Osteoblast (primary cell): ENCODE measurements around the gene ATPAF2. TPM values are rescaled to one million over a fixed set of nuclear protein-coding genes. Genes with fewer than 3 reads are reported as not detected.
A peak's percentile ranks its signal among the peaks of the same experiment; 100 is the strongest.

Source experiments
- DNase-seq: peaks from one replicate; pipeline ENCODE4 v3.0.0; 2011; ENCODE audit warnings: low spot score, mixed read lengths; ENCODE audit not compliant: insufficient read length; ENCODE audit errors: missing footprints
- H2AFZ ChIP-seq: 2 replicates; pipeline ENCODE4 v1.6.0; 2011; ENCODE audit warnings: mild to moderate bottlenecking, low read length
- H3K27ac ChIP-seq: 2 replicates; pipeline ENCODE4 v1.5.1; 2011; ENCODE audit warnings: mild to moderate bottlenecking, low read depth, low read length, moderate library complexity
- H3K27me3 ChIP-seq: 2 replicates; pipeline ENCODE4 v1.6.0; 2012; ENCODE audit warnings: mild to moderate bottlenecking, control low read depth, inconsistent platforms, low read length, moderate library complexity; ENCODE audit not compliant: insufficient read depth
- H3K36me3 ChIP-seq: 2 replicates; pipeline ENCODE4 v1.5.1; 2011; ENCODE audit warnings: mild to moderate bottlenecking, low read length, control low read depth, moderate library complexity; ENCODE audit not compliant: insufficient read depth
- H3K4me1 ChIP-seq: 2 replicates; pipeline ENCODE4 v1.5.1; 2011; ENCODE audit warnings: mild to moderate bottlenecking, low read length, control low read depth, moderate library complexity; ENCODE audit not compliant: insufficient read depth
- H3K4me2 ChIP-seq: 2 replicates; pipeline ENCODE4 v1.6.0; 2011; ENCODE audit warnings: mild to moderate bottlenecking, low read length; ENCODE audit not compliant: insufficient read depth
- H3K4me3 ChIP-seq: fragments of 200-600 bp; sonication (generic); 3 replicates; pipeline ENCODE4 v1.5.1; 2012; ENCODE audit warnings: mild to moderate bottlenecking, low read length, inconsistent platforms; ENCODE audit not compliant: insufficient read depth
- H3K79me2 ChIP-seq: 2 replicates; pipeline ENCODE4 v1.6.0; 2012; ENCODE audit warnings: mild to moderate bottlenecking, low read length, control low read depth, inconsistent platforms; ENCODE audit not compliant: insufficient read depth
- H3K9me3 ChIP-seq: 2 replicates; pipeline ENCODE4 v1.5.1; 2011; ENCODE audit warnings: low read depth, low read length, control low read depth
- H4K20me1 ChIP-seq: 2 replicates; pipeline ENCODE4 v1.6.0; 2012; ENCODE audit warnings: mild to moderate bottlenecking, low read length, control low read depth; ENCODE audit not compliant: insufficient read depth
- CTCF ChIP-seq: IDR thresholded peaks from 2 replicates; pipeline ENCODE4 v1.5.1; 2011; ENCODE audit warnings: mild to moderate bottlenecking, low read depth, low read length, moderate library complexity; ENCODE audit errors: extremely low read depth
- total RNA-seq: library from RNA; depleted of rRNA; stranded (reverse); fragments of >200 nt; gene quantifications from 2 replicates; pipeline ENCODE4 v1.2.3, GENCODE V29; 2012

The ATPAF2 gene
- total RNA-seq, 1 donor = 20.3 TPM

- H3K36me3 ChIP-seq = no peaks in the 10 kb centered on the region
- H3K79me2 ChIP-seq = no peaks in the 10 kb centered on the region
- no peaks in the 10 kb centered on the region for H3K9me3 ChIP-seq
- H3K27ac ChIP-seq = no peak overlapping the region
- no peaks in the 10 kb centered on the region for H4K20me1 ChIP-seq
- no peaks in the 10 kb centered on the region for H3K4me1 ChIP-seq
- no peak for TF ChIP-seq CTCF
- H3K4me2 ChIP-seq = no peak overlapping the region
- H3K4me3 ChIP-seq = no peak overlapping the region
- no peak overlapping the region for H2AFZ ChIP-seq
- DNase-seq = no peak
- no peaks in the 10 kb centered on the region for H3K27me3 ChIP-seq
Measured at GRCh38 chr17:17978481-17979424, 60.2 kb downstream of the ATPAF2 start.

GRCh38 chr17:17976931-17977570, 61.9 kb downstream of the ATPAF2 start:
- Histone ChIP-seq H3K4me2 (no peak overlapping the region), H3K79me2 (peaks cover 1% of the 10 kb centered on the region), H4K20me1 (no peaks in the 10 kb centered on the region), H3K4me3 (no peak overlapping the region), H3K27ac (no peak overlapping the region), H2AFZ (no peak overlapping the region), H3K27me3 (no peaks in the 10 kb centered on the region), H3K36me3 (no peaks in the 10 kb centered on the region), H3K4me1 (peaks cover 7% of the 10 kb centered on the region), H3K9me3 (no peaks in the 10 kb centered on the region)
- no peak for DNase-seq
- TF ChIP-seq CTCF = no peak

- Histone ChIP-seq H2AFZ (no peak overlapping the region), H3K79me2 (peaks cover 17% of the 10 kb centered on the region), H3K4me2 (no peak overlapping the region), H3K27me3 (no peaks in the 10 kb centered on the region), H3K36me3 (no peaks in the 10 kb centered on the region), H3K27ac (no peak overlapping the region), H4K20me1 (peaks cover 15% of the 10 kb centered on the region), H3K9me3 (no peaks in the 10 kb centered on the region), H3K4me3 (no peak overlapping the region), H3K4me1 (peaks cover 17% of the 10 kb centered on the region)
- no peak for DNase-seq
- TF ChIP-seq CTCF = no peak
Measured at GRCh38 chr17:17975436-17975835, 63.5 kb downstream of the ATPAF2 start.

- peaks cover 17% of the 10 kb centered on the region for H3K4me1 ChIP-seq
- TF ChIP-seq CTCF = no peak
- peaks cover 25% of the 10 kb centered on the region for H4K20me1 ChIP-seq
- peak overlapping the region; percentile 78 for H3K27ac ChIP-seq
- no peaks in the 10 kb centered on the region for H3K9me3 ChIP-seq
- no peaks in the 10 kb centered on the region for H3K36me3 ChIP-seq
- peak overlapping the region; percentile 90 for H3K4me2 ChIP-seq
- H3K4me3 ChIP-seq = peak overlapping the region; percentile 79
- H3K27me3 ChIP-seq = no peaks in the 10 kb centered on the region
- peaks cover 42% of the 10 kb centered on the region for H3K79me2 ChIP-seq
- no peak for DNase-seq
- peak overlapping the region; percentile 91 for H2AFZ ChIP-seq
Measured at GRCh38 chr17:17972952-17973254, 66.1 kb downstream of the ATPAF2 start.
